MM.1S (cell line): ENCODE measurements around the gene C16orf54.

Source experiments
- DNase-seq: peaks from one replicate; pipeline ENCODE4 v3.0.0-alpha.2; 2015
- H2AFZ ChIP-seq: fragments of 300-600 bp; sonication (generic); 2 replicates; pipeline ENCODE4 v1.6.0; 2016; ENCODE audit warnings: antibody characterized with exemption, low read length
- H3F3A ChIP-seq: fragments of 300-600 bp; sonication (generic); 2 replicates; pipeline ENCODE4 v1.6.1; 2016; ENCODE audit warnings: mild to moderate bottlenecking, antibody characterized with exemption, low read length, moderate library complexity, mixed read lengths; ENCODE audit not compliant: insufficient read depth
- H3K27ac ChIP-seq: fragments of 300-600 bp; sonication (generic); 2 replicates; pipeline ENCODE4 v1.5.1; 2016; ENCODE audit warnings: mild to moderate bottlenecking, low read length
- H3K27me3 ChIP-seq: fragments of 300-600 bp; sonication (generic); replicated peaks from 2 replicates; pipeline ENCODE4 v1.6.0; 2016; ENCODE audit warnings: low read length; ENCODE audit not compliant: insufficient read depth
- H3K36me3 ChIP-seq: fragments of 300-600 bp; sonication (generic); replicated peaks from 2 replicates; pipeline ENCODE4 v1.6.1; 2016; ENCODE audit warnings: mild to moderate bottlenecking, low read length, mixed read lengths; ENCODE audit not compliant: insufficient read depth
- H3K4me1 ChIP-seq: fragments of 300-600 bp; sonication (generic); 2 replicates; pipeline ENCODE4 v1.6.1; 2016; ENCODE audit warnings: low read length, mixed read lengths
- H3K4me2 ChIP-seq: fragments of 300-600 bp; sonication (generic); 2 replicates; pipeline ENCODE4 v1.6.0; 2016; ENCODE audit warnings: low read depth, low read length
- H3K4me3 ChIP-seq: fragments of 300-600 bp; sonication (generic); 2 replicates; pipeline ENCODE4 v1.5.1; 2016; ENCODE audit warnings: low read length, mixed read lengths
- H3K79me2 ChIP-seq: fragments of 300-600 bp; sonication (generic); 2 replicates; pipeline ENCODE4 v1.6.1; 2016; ENCODE audit warnings: mixed run types, low read length, mixed read lengths
- H3K9ac ChIP-seq: fragments of 300-600 bp; sonication (generic); 2 replicates; pipeline ENCODE4 v1.6.1; 2016; ENCODE audit warnings: low read length, mixed read lengths
- H3K9me2 ChIP-seq: fragments of 300-600 bp; sonication (generic); replicated peaks from 2 replicates; pipeline ENCODE4 v1.6.1; 2016; ENCODE audit warnings: mild to moderate bottlenecking, low read length, mixed read lengths; ENCODE audit not compliant: insufficient read depth
- H3K9me3 ChIP-seq: fragments of 300-600 bp; sonication (generic); replicated peaks from 2 replicates; pipeline ENCODE4 v1.6.1; 2016; ENCODE audit warnings: mild to moderate bottlenecking, low read length, mixed read lengths; ENCODE audit not compliant: insufficient read depth
- H4K20me1 ChIP-seq: fragments of 300-600 bp; sonication (generic); 2 replicates; pipeline ENCODE4 v1.6.1; 2016; ENCODE audit warnings: mild to moderate bottlenecking, low read length, moderate library complexity, mixed read lengths; ENCODE audit not compliant: insufficient read depth
- CTCF ChIP-seq: fragments of 300-600 bp; sonication (generic); IDR thresholded peaks from 2 replicates; pipeline ENCODE4 v1.5.1; 2016; ENCODE audit warnings: antibody characterized with exemption, low read length, mixed read lengths
- EZH2 ChIP-seq: fragments of 300-600 bp; sonication (generic); optimal IDR thresholded peaks from 2 replicates; pipeline ENCODE3; 2017; ENCODE audit warnings: low read depth, mild to moderate bottlenecking, antibody characterized with exemption, low read length, mixed read lengths
- EZH2phosphoT487 ChIP-seq: fragments of 300-600 bp; sonication (generic); IDR thresholded peaks from 2 replicates; pipeline ENCODE4 v1.6.1; 2018; ENCODE audit warnings: antibody characterized with exemption, low read length

C16orf54 gene

GRCh38 chr16:29791845-29792807 lies 46.3 kb upstream of the C16orf54 start:
- H2AFZ ChIP-seq = no peak overlapping the region

GRCh38 chr16:29790949-29791844 lies 45.4 kb upstream of the C16orf54 start:
- no peaks in the 10 kb centered on the region for H3K27me3 ChIP-seq
- peaks cover 19% of the 10 kb centered on the region for H3K4me1 ChIP-seq
- peaks cover 8% of the 10 kb centered on the region; the same call in 1 of the 2 replicates for H3K36me3 ChIP-seq
- no peaks in the 10 kb centered on the region for H3K9me2 ChIP-seq
- peaks cover 5% of the 10 kb centered on the region for H3F3A ChIP-seq
- H3K4me2 ChIP-seq = peak overlapping the region; percentile 75
- peak overlapping the region; percentile 19; the same call in 1 of the 2 replicates for H3K27ac ChIP-seq
- no peaks in the 10 kb centered on the region for H3K9me3 ChIP-seq
- H3K9ac ChIP-seq = peak overlapping the region; percentile 82
- TF ChIP-seq CTCF (no peak), EZH2phosphoT487 (no peak), EZH2 (no peak)
- H4K20me1 ChIP-seq = no peaks in the 10 kb centered on the region
- H3K79me2 ChIP-seq = peaks cover 59% of the 10 kb centered on the region
- no peak for DNase-seq
- peak overlapping the region; percentile 85 for H2AFZ ChIP-seq
- peak overlapping the region; percentile 74 for H3K4me3 ChIP-seq

More at GRCh38 chr16:29791845-29792807, 46.3 kb upstream of the C16orf54 start:
- DNase-seq = no peak
- Histone ChIP-seq H3K9me2 (no peaks in the 10 kb centered on the region), H4K20me1 (no peaks in the 10 kb centered on the region), H3K27ac (no peak overlapping the region), H3K4me1 (peaks cover 19% of the 10 kb centered on the region), H3K4me2 (peak overlapping the region; percentile 75), H3K27me3 (no peaks in the 10 kb centered on the region), H3K36me3 (peaks cover 12% of the 10 kb centered on the region; the same call in 1 of the 2 replicates), H3F3A (peaks cover 5% of the 10 kb centered on the region), H3K9me3 (no peaks in the 10 kb centered on the region), H3K9ac (peak overlapping the region; percentile 82; the same call in 1 of the 2 replicates), H3K4me3 (peak overlapping the region; percentile 74), H3K79me2 (peaks cover 69% of the 10 kb centered on the region)
- TF ChIP-seq EZH2phosphoT487 (no peak), EZH2 (no peak), CTCF (no peak)

- Histone ChIP-seq H3K4me2 (peak within 1 kb of the TSS; percentile 98), H3K9me3 (no peaks in the 10 kb centered on the region), H3F3A (peaks cover 5% of the 10 kb centered on the region), H3K27me3 (no peaks in the 10 kb centered on the region), H2AFZ (peak within 1 kb of the TSS; percentile 98), H3K4me1 (peaks cover 19% of the 10 kb centered on the region), H4K20me1 (no peaks in the 10 kb centered on the region), H3K27ac (peak within 1 kb of the TSS; percentile 74; the same call in 1 of the 2 replicates), H3K9ac (peak within 1 kb of the TSS; percentile 88), H3K9me2 (no peaks in the 10 kb centered on the region), H3K36me3 (0 out of 2 replicates have a peak, but pooled peaks cover 3% of the 10 kb centered on the region), H3K4me3 (peak within 1 kb of the TSS; percentile 82), H3K79me2 (peaks cover 51% of the 10 kb centered on the region)
- peak; percentile 99 for DNase-seq
- TF ChIP-seq EZH2phosphoT487 (no peak), CTCF (peak; percentile 77), EZH2 (no peak)
Measured at GRCh38 chr16:29790183-29790948, 44.6 kb upstream of the C16orf54 start, which contains the start of gene KIF22. TSS of gene KIF22 (plus strand) at chr16:29790751. CDS start at chr16:29790760, 9 bp downstream.
